GM18870 (cell line): Measurements from ENCODE around the gene SP4.

Source experiments
- ATAC-seq: cut with Tn5 transposase; IDR thresholded peaks from one replicate; pipeline ENCODE4 v1.9.1; 2021; ENCODE audit warnings: moderate library complexity; ENCODE audit not compliant: unreplicated experiment

Gene SP4

GRCh38 chr7:21427871-21428658, at the start of gene SP4:
TSS of gene SP4 (plus strand) at chr7:21428083. CDS start at chr7:21428252, 169 bp downstream.
- peak; percentile 64 for ATAC-seq

- ATAC-seq = peak; percentile 98
Observed at GRCh38 chr7:21383227-21384220, 44.4 kb upstream of the SP4 start.

- no peak for ATAC-seq
Observed at GRCh38 chr7:21393937-21394336, 33.9 kb upstream of the SP4 start.

- no peak for ATAC-seq
Observed at GRCh38 chr7:21401944-21402343, 25.9 kb upstream of the SP4 start.

- ATAC-seq = no peak
Observed at GRCh38 chr7:21407796-21408480, 19.9 kb upstream of the SP4 start.

GRCh38 chr7:21408481-21408820, 19.4 kb upstream of the SP4 start:
- no peak for ATAC-seq

- ATAC-seq = no peak
Observed at GRCh38 chr7:21412410-21412851, 15.5 kb upstream of the SP4 start.

- ATAC-seq = no peak
Observed at GRCh38 chr7:21412957-21413356, 14.9 kb upstream of the SP4 start.

GRCh38 chr7:21413502-21413901, 14.4 kb upstream of the SP4 start:
- no peak for ATAC-seq

- ATAC-seq = no peak
Observed at GRCh38 chr7:21414795-21415393, 13.0 kb upstream of the SP4 start.

- ATAC-seq = no peak
Observed at GRCh38 chr7:21417647-21418046, 10.2 kb upstream of the SP4 start.

- no peak for ATAC-seq
Observed at GRCh38 chr7:21422751-21423150, 5.1 kb upstream of the SP4 start.

- ATAC-seq = no peak
Observed at GRCh38 chr7:21425290-21425689, 2.6 kb upstream of the SP4 start.

GRCh38 chr7:21426286-21427181, 1.3 kb upstream of the SP4 start:
- ATAC-seq = no peak

GRCh38 chr7:21427182-21427870, 557 bp upstream of the SP4 start:
- ATAC-seq = peak; percentile 79

GRCh38 chr7:21428659-21428941, 717 bp downstream of the SP4 start:
- no peak for ATAC-seq

- no peak for ATAC-seq
Observed at GRCh38 chr7:21429021-21429420, 1.1 kb downstream of the SP4 start.

GRCh38 chr7:21429786-21430574, 2.1 kb downstream of the SP4 start:
- no peak for ATAC-seq

- ATAC-seq = no peak
Observed at GRCh38 chr7:21430575-21430954, 2.7 kb downstream of the SP4 start.
